Myocyte (in vitro differentiated cells): ENCODE measurements around the gene MAB21L3. TPM values are rescaled to one million over a fixed set of nuclear protein-coding genes. Genes with fewer than 3 reads are reported as not detected.

ENCODE experiments used
- total RNA-seq: library from RNA; depleted of rRNA; stranded (reverse); fragments of >200 nt; gene quantifications from 2 replicates; pipeline ENCODE4 v1.2.3, GENCODE V29; 2014

Gene MAB21L3
- total RNA-seq, 1 donor from 2014 or later = 0.27 TPM

Other genes starting within 250 kb of the MAB21L3 start
- gene SLC22A15, start 134.9 kb upstream of the MAB21L3 start, total RNA-seq = 13.8 and 18.4 TPM in 2 replicates